Common myeloid progenitor, CD34-positive (primary cell): ENCODE data around the gene TMBIM4.

Source experiments
- CTCF ChIA-PET: fragments of 350-600 bp; sonication (Branson Sonifier 250); formaldehyde crosslinking; loops from one replicate; lab custom pipeline; 2021; ENCODE audit warnings: antibody characterized with exemption; lab: Charles Lee
- POLR2A ChIA-PET: fragments of 350-600 bp; sonication (Branson Sonifier 250); formaldehyde crosslinking; loops from one replicate; lab custom pipeline; 2021; ENCODE audit warnings: antibody characterized with exemption; lab: Charles Lee
- DNase-seq, 3 donors: peaks; one replicate each; pipeline versions ENCODE4 v3.0.0 to v3.0.0-alpha.2; 2013
- H3K27ac ChIP-seq, 2 experiments: 1 replicate in 1 of 2; 2 replicates in 1 of 2; pipeline ENCODE4 v1.7.0; 2013; ENCODE audit warnings: inconsistent platforms in 2 of 2, low read length in 2 of 2, mild to moderate bottlenecking in 2 of 2, low read depth in 1 of 2, moderate library complexity in 1 of 2; ENCODE audit not compliant: severe bottlenecking in 2 of 2, insufficient read depth in 1 of 2, poor library complexity in 1 of 2
- H3K27me3 ChIP-seq, 5 experiments: replicated peaks in 2 of 5; 1 replicate in 3 of 5; 2 replicates in 2 of 5; pipeline versions ENCODE4 v1.6.1 to v1.7.0; 2013; ENCODE audit warnings: low read length in 4 of 5, mild to moderate bottlenecking in 2 of 5, moderate library complexity in 2 of 5, inconsistent platforms in 1 of 5; ENCODE audit not compliant: insufficient read depth in 5 of 5, control insufficient read depth in 4 of 5
- H3K36me3 ChIP-seq, 4 experiments: 1 replicate in 2 of 4; 2 replicates in 2 of 4; pipeline versions ENCODE4 v1.6.1 to v1.7.0; 2013; ENCODE audit warnings: low read length in 3 of 4, control low read depth in 1 of 4, mild to moderate bottlenecking in 1 of 4; ENCODE audit not compliant: control insufficient read depth in 4 of 4, insufficient read depth in 4 of 4
- H3K4me1 ChIP-seq, 4 experiments: 1 replicate in 3 of 4; 2 replicates in 1 of 4; pipeline versions ENCODE4 v1.6.1 to v1.7.1; 2013; ENCODE audit warnings: low read length in 3 of 4, mild to moderate bottlenecking in 3 of 4, control low read depth in 1 of 4, inconsistent platforms in 1 of 4, moderate library complexity in 1 of 4; ENCODE audit not compliant: control insufficient read depth in 4 of 4, insufficient read depth in 4 of 4; ENCODE audit errors: control extremely low read depth in 1 of 4
- H3K4me3 ChIP-seq, 7 experiments: 1 replicate in 4 of 7; 2 replicates in 3 of 7; pipeline versions ENCODE4 v1.5.1 to v1.7.0; 2013; ENCODE audit warnings: mild to moderate bottlenecking in 7 of 7, low read length in 6 of 7, moderate library complexity in 6 of 7, inconsistent platforms in 2 of 7, low read depth in 2 of 7, control low read depth in 1 of 7; ENCODE audit not compliant: insufficient read depth in 4 of 7, control insufficient read depth in 1 of 7; ENCODE audit errors: extremely low read depth in 1 of 7
- H3K9me3 ChIP-seq, 5 experiments: 1 replicate in 4 of 5; 2 replicates in 1 of 5; pipeline versions ENCODE4 v1.6.1 to v1.7.1; 2013; ENCODE audit warnings: low read length in 4 of 5, mild to moderate bottlenecking in 2 of 5, inconsistent platforms in 1 of 5, low read depth in 1 of 5, moderate library complexity in 1 of 5; ENCODE audit not compliant: control insufficient read depth in 4 of 5, insufficient read depth in 2 of 5; ENCODE audit errors: control extremely low read depth in 1 of 5
- WGBS: methylation state at CpG from one replicate; pipeline ENCODE4 v1.1.5; 2013; ENCODE audit not compliant: insufficient coverage; 5-methylcytosine and 5-hydroxymethylcytosine counted together

The TMBIM4 gene

DNA sequence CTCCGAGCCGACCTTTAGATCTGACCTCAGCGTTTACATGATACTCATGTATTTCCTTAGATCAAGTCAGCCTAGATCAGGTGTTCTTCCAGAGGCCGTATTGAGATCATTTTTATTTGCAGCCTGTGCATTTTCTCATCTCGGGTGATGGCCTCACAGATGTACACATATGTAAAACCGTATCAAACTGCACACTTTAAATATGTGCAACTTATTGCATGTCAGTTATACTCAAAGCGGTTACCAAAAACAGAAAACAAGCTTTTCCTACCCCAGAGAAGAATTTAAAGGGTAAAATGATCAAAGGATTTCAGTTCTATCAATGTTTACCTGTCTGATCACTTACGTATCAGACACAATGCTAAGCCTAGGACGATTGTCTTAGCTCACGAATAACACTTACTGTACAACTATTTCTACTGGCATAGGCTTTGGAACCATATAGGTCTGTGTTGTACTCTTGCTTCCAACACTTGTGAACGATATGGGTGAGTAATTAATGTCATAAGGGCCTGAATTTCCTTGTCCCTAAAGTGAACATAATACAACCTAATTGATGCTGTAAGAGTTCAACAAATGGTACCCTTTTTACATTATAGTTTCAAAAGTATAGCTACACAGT, 38.6 kb downstream of the TMBIM4 start:
- Histone ChIP-seq H3K27me3 (no peaks in the 10 kb centered on the region), H3K36me3 (peaks cover 8 to 30% (median 18%) of the 10 kb centered on the region in 4 experiments), H3K9me3 (no peaks in the 10 kb centered on the region), H3K27ac (peak overlapping the region; percentile 83 to 95), H3K4me3 (peak overlapping the region; percentile 82 to 98 (median 94)), H3K4me1 (peaks cover 10 to 27% (median 17%) of the 10 kb centered on the region in 4 experiments)
- no peak for DNase-seq
- ChIA-PET POLR2A (interaction anchor here (1.0 to 1.4 kb wide), 3 partner anchors 11 to 38 kb away, joined by 3 to 8 read pairs (median 5); partner anchors contain the start of gene TMBIM4), CTCF (interaction anchor here (0.6 to 2.4 kb wide), 8 partner anchors 9 to 104 kb away, joined by 3 to 9 read pairs (median 4); no protein-coding TSS in a partner anchor)
- WGBS: 0% methylated on average over 6 of the region's 11 CpGs

DNA sequence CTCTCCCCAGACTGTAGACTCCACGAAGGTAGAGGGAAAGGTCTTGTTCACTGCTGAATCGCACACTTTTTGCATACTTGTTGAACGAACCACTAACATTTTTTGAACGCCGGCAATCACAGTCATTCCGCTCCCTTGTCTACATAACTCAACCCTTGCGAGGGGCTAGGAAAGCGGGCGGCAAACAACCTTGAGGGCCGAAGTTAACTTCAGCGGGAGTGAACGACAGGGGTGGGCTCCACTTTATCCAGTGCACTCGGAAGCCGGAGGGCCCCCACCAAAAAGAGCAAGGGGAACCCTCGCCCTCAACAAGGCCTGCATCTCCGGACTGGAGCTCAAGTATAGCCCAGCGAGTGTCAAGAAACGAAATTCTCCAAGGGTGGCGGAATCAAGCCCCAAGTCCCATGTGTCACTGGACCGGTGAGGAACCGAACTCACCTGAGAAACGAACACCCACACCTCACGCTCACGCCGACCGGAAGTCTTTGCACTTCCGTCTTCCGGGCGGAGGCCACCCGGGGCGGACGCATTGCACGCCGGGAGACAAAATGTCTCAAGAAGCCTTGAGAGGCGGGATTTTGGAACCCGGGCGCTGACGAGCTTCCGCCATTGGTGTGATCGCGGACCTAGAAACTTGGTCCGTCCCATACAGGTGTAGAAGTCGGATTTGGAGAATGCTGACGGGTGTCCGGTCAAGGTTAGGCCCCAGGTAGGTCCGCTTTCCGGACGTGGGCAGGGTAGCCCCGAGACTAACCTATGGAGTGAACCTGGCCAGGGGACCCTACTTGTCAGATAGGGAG, 39.3 kb downstream of the TMBIM4 start, which contains the start of gene LLPH:
TSS of gene LLPH (minus strand) at position 484 of the 800 bp plus-strand sequence. CDS start 1,644 bp downstream, outside the sequence.
- no peaks in the 10 kb centered on the region for H3K9me3 ChIP-seq
- ChIA-PET CTCF (interaction anchor here (0.6 to 2.4 kb wide), 7 partner anchors 10 to 580 kb away, joined by 3 to 9 read pairs (median 4); no protein-coding TSS in a partner anchor), POLR2A (interaction anchor here (1.0 to 1.4 kb wide), 3 partner anchors 10 to 39 kb away, joined by 3 to 8 read pairs (median 5); partner anchors contain the start of gene TMBIM4)
- peaks cover 8 to 32% (median 20%) of the 10 kb centered on the region in 4 experiments for H3K36me3 ChIP-seq
- under 1% methylated on average over 48 of the region's 49 CpGs for WGBS
- H3K27ac ChIP-seq: peak within 1 kb of the TSS; percentile 83 to 95
- no peaks in the 10 kb centered on the region for H3K27me3 ChIP-seq
- peak; percentile 87 to 94 (median 92) for DNase-seq
- peaks cover 10 to 27% (median 17%) of the 10 kb centered on the region in 4 experiments for H3K4me1 ChIP-seq
- peak within 1 kb of the TSS; percentile 82 to 98 (median 94) for H3K4me3 ChIP-seq

DNA sequence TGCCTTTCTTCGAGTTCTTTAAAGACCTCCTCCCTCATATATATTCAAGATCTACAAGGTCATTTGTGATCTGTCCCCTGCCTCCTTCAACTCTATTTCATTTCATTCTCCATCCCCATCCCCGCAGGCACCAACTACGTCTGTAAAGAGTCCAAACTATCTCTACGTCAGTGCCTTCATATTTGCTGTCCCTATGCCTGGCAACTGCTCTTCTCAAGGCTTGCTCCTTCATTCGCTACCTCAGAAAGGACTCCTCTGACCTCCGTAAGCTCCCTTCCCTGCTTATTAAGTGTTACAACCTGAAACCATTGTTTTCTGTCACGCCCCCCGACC, 39.9 kb downstream of the TMBIM4 start:
- peak overlapping the region; percentile 82 to 98 (median 94) for H3K4me3 ChIP-seq
- ChIA-PET POLR2A (no interaction called here), CTCF (interaction anchor here (1.0 to 2.4 kb wide), 4 partner anchors 9 to 22 kb away, joined by 3 to 9 read pairs (median 6); no protein-coding TSS in a partner anchor)
- no peaks in the 10 kb centered on the region for H3K27me3 ChIP-seq
- H3K27ac ChIP-seq: peak overlapping the region; percentile 83 to 95
- peaks cover 8 to 38% (median 23%) of the 10 kb centered on the region in 4 experiments for H3K36me3 ChIP-seq
- 2% methylated on average over 8 of the region's 8 CpGs for WGBS
- peak in 1 of 3 donors; percentile 19 for DNase-seq
- H3K4me1 ChIP-seq: peaks cover 10 to 27% (median 17%) of the 10 kb centered on the region in 4 experiments
- H3K9me3 ChIP-seq: no peaks in the 10 kb centered on the region

DNA sequence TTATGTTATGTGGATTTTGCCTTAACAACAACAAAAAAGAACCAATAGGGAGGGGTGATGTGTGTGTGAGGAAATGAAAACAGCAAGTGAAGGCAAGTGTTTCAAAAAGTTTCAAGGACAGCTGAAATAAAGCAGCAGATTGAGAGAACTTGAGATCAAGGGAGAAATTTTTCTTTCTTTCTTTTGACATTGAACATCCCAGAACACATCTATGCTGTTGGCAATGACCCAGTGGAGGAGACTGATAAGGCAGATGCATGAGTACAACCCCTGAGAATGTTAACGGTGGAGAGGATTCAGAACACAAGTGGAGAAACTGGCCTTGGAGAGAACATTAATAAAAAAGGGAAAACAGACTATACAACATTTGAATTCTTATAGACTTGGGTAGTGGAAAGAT, 42.1 kb downstream of the TMBIM4 start:
- Histone ChIP-seq H3K27me3 (no peaks in the 10 kb centered on the region), H3K27ac (no peak overlapping the region), H3K9me3 (no peaks in the 10 kb centered on the region), H3K4me3 (no peak overlapping the region), H3K4me1 (peaks cover 10 to 24% (median 17%) of the 10 kb centered on the region in 4 experiments), H3K36me3 (peaks cover 11 to 58% (median 36%) of the 10 kb centered on the region in 4 experiments)
- POLR2A ChIA-PET: no interaction called here
- CTCF ChIA-PET: no interaction called here
- no peak for DNase-seq
- 100% methylated on average over 1 of the region's 1 CpG for WGBS

DNA sequence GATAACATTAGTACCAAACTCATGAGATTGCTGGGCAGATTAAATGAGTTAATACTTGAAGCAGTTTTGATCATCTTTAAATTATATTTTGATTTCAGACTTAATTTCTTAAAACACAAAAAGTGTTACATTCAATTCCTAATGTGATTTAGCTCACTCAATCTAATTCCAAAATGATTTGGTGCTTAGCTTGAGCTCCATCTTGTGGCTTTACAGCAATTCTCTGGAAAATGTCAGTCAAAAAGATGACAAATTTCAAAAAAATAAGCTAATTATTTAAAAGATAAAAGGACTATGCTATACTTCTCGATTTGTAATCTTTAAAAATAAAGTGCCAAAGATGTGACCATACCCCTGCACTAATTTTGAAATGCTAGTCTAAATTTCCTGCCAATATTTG, 49.3 kb downstream of the TMBIM4 start:
- H3K27ac ChIP-seq: no peak overlapping the region
- no peaks in the 10 kb centered on the region for H3K9me3 ChIP-seq
- no peaks in the 10 kb centered on the region for H3K27me3 ChIP-seq
- peaks cover 6 to 20% (median 10%) of the 10 kb centered on the region in 4 experiments for H3K4me1 ChIP-seq
- DNase-seq: peak in 1 of 3 donors; percentile 13
- ChIA-PET POLR2A (interaction anchor here (1.3 kb wide), 1 partner anchor 10 kb away, joined by 3 read pairs; the partner anchor contains the start of gene LLPH), CTCF (interaction anchor here (0.9 to 1.6 kb wide), 3 partner anchors 10 to 49 kb away, joined by 3 to 5 read pairs (median 4); partner anchors contain the start of genes LLPH and TMBIM4)
- peaks cover 9 to 37% (median 28%) of the 10 kb centered on the region in 4 experiments for H3K36me3 ChIP-seq
- no CpG with 5 or more reads among the region's 1 CpG for WGBS
- H3K4me3 ChIP-seq: no peak overlapping the region

DNA sequence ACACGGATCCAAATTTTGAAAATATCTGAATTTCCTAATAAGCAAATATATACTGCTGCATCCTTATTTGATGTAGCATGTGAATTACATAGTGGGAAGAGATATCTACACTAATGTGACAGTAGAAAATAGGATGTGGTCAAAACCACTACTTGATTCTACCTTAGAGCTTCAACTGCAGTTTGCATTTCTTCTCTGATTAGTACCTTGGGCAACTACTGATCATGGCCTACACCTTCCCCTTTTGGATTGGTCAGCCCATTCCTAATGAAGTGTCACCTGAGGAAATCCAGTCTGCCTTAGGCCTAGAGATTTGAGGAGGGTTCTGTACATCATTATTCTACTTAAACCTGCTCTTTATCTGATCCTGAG, 49.9 kb downstream of the TMBIM4 start:
- POLR2A ChIA-PET: interaction anchor here (1.3 kb wide), 1 partner anchor 11 kb away, joined by 3 read pairs; the partner anchor contains the start of gene LLPH

More for the DNA sequence above, 49.9 kb downstream of the TMBIM4 start:
- Histone ChIP-seq H3K4me1 (peaks cover 6 to 20% (median 10%) of the 10 kb centered on the region in 4 experiments), H3K27me3 (no peaks in the 10 kb centered on the region), H3K36me3 (peaks cover 9 to 31% (median 24%) of the 10 kb centered on the region in 4 experiments), H3K9me3 (no peaks in the 10 kb centered on the region), H3K4me3 (no peak overlapping the region), H3K27ac (no peak overlapping the region)
- CTCF ChIA-PET: interaction anchor here (0.9 to 1.6 kb wide), 5 partner anchors 13 to 598 kb away, joined by 3 to 5 read pairs (median 3); partner anchors contain the start of gene TMBIM4
- WGBS: no CpG with 5 or more reads among the region's 1 CpG
- peak in 2 of 3 donors; percentile 57 to 63 for DNase-seq
